HEK293 (cell line): ENCODE results near the gene TRAM2.

Source experiments
- CTCF ChIA-PET: fragments of 350-600 bp; formaldehyde crosslinking; extraction: SDS; loops from one replicate; lab custom pipeline; 2021; ENCODE audit warnings: antibody characterized with exemption; lab: Yijun Ruan, JAX
- POLR2A ChIA-PET: fragments of 300-600 bp; formaldehyde crosslinking; extraction: SDS; loops from one replicate; lab custom pipeline; 2020; ENCODE audit warnings: antibody characterized with exemption, inconsistent platforms; lab: Yijun Ruan, JAX
- H3K27ac ChIP-seq: fragments of 200-500 bp; sonication (Bioruptor generic); 2 replicates; pipeline ENCODE4 v1.5.1; 2014; ENCODE audit warnings: low read depth, low read length, control low read depth, inconsistent platforms; ENCODE audit errors: extremely low read depth
- H3K36me3 ChIP-seq, 2 experiments: fragments of 200-500 bp in 1 of 2; sonication (Bioruptor generic) in 1 of 2; 1 replicate in 1 of 2; 2 replicates in 1 of 2; pipeline ENCODE4 v1.5.1; 2014 to 2017; ENCODE audit warnings: inconsistent platforms in 2 of 2, low read length in 2 of 2; ENCODE audit not compliant: control insufficient read depth in 2 of 2, insufficient read depth in 1 of 2
- H3K4me1 ChIP-seq: fragments of 200-500 bp; sonication (Bioruptor generic); 2 replicates; pipeline ENCODE4 v1.5.1; 2014; ENCODE audit warnings: mild to moderate bottlenecking, low read length, inconsistent platforms; ENCODE audit not compliant: control insufficient read depth, insufficient read depth
- H3K4me3 ChIP-seq: 2 replicates; pipeline ENCODE4 v1.5.1; 2011; ENCODE audit warnings: low read depth, mild to moderate bottlenecking, control low read depth, low read length, moderate library complexity
- H3K9me3 ChIP-seq: fragments of 200-500 bp; sonication (Bioruptor generic); 2 replicates; pipeline ENCODE4 v1.5.1; 2014; ENCODE audit warnings: low read depth, low read length, inconsistent platforms; ENCODE audit not compliant: control insufficient read depth, insufficient read depth
- GLIS2 ChIP-seq: fragments of 450-650 bp; formaldehyde crosslinking; IDR thresholded peaks from 2 replicates; pipeline ENCODE4 v1.5.1; 2016; ENCODE audit warnings: missing biosample characterization, missing genetic modification characterization
- IKZF3 ChIP-seq: fragments of 450-650 bp; IDR thresholded peaks from 2 replicates; pipeline ENCODE4 v1.5.0; 2018; ENCODE audit warnings: missing biosample characterization, mild to moderate bottlenecking, missing genetic modification characterization, moderate library complexity
- KLF10 ChIP-seq: fragments of 450-650 bp; IDR thresholded peaks from 2 replicates; pipeline ENCODE4 v1.5.1; 2018; ENCODE audit warnings: missing biosample characterization, mild to moderate bottlenecking, missing genetic modification characterization
- KLF17 ChIP-seq: fragments of 450-650 bp; formaldehyde crosslinking; IDR thresholded peaks from 2 replicates; pipeline ENCODE4 v1.5.1; 2016; ENCODE audit warnings: missing biosample characterization, missing genetic modification characterization
- KLF9 ChIP-seq: fragments of 450-650 bp; formaldehyde crosslinking; IDR thresholded peaks from 2 replicates; pipeline ENCODE4 v1.5.1; 2016; ENCODE audit warnings: missing biosample characterization, missing genetic modification characterization, low read depth
- PRDM1 ChIP-seq: fragments of 450-650 bp; formaldehyde crosslinking; IDR thresholded peaks from 2 replicates; pipeline ENCODE4; 2016; ENCODE audit warnings: missing biosample characterization, missing genetic modification characterization
- SP7 ChIP-seq: fragments of 450-650 bp; formaldehyde crosslinking; IDR thresholded peaks from 2 replicates; pipeline ENCODE4 v1.5.1; 2016; ENCODE audit warnings: missing biosample characterization, missing genetic modification characterization
- TCF7L2 ChIP-seq: IDR thresholded peaks from 2 replicates; pipeline ENCODE4 v1.6.1; 2011; ENCODE audit warnings: low read depth, mild to moderate bottlenecking, inconsistent platforms, low read length, moderate library complexity, borderline replicate concordance
- ZBTB10 ChIP-seq: fragments of 450-650 bp; formaldehyde crosslinking; IDR thresholded peaks from 2 replicates; pipeline ENCODE4 v1.5.1; 2016; ENCODE audit warnings: missing biosample characterization, missing genetic modification characterization
- ZBTB17 ChIP-seq: fragments of 450-650 bp; formaldehyde crosslinking; IDR thresholded peaks from 2 replicates; pipeline ENCODE4 v1.5.1; 2016; ENCODE audit warnings: missing biosample characterization, missing genetic modification characterization
- ZBTB48 ChIP-seq: fragments of 450-650 bp; formaldehyde crosslinking; IDR thresholded peaks from 2 replicates; pipeline ENCODE4 v1.5.1; 2016; ENCODE audit warnings: missing biosample characterization, missing genetic modification characterization
- ZEB2 ChIP-seq: fragments of 450-650 bp; formaldehyde crosslinking; IDR thresholded peaks from 2 replicates; pipeline ENCODE4 v1.5.1; 2016; ENCODE audit warnings: missing biosample characterization, missing genetic modification characterization
- ZFHX2 ChIP-seq: fragments of 450-650 bp; formaldehyde crosslinking; conservative IDR thresholded peaks from 2 replicates; pipeline ENCODE4 v1.5.1; 2016; ENCODE audit warnings: missing biosample characterization, missing genetic modification characterization
- ZFP3 ChIP-seq: fragments of 450-650 bp; formaldehyde crosslinking; IDR thresholded peaks from 2 replicates; pipeline ENCODE4 v1.5.1; 2016; ENCODE audit warnings: low read depth, missing biosample characterization, missing genetic modification characterization
- ZIC2 ChIP-seq: fragments of 450-650 bp; formaldehyde crosslinking; IDR thresholded peaks from 2 replicates; pipeline ENCODE4 v1.5.1; 2016; ENCODE audit warnings: missing biosample characterization, missing genetic modification characterization
- ZNF184 ChIP-seq: fragments of 450-650 bp; IDR thresholded peaks from 2 replicates; pipeline ENCODE4 v1.5.1; 2018; ENCODE audit warnings: missing biosample characterization, mild to moderate bottlenecking, missing genetic modification characterization
- ZNF354C ChIP-seq: fragments of 450-650 bp; formaldehyde crosslinking; IDR thresholded peaks from 2 replicates; pipeline ENCODE4 v1.5.1; 2016; ENCODE audit warnings: missing biosample characterization, missing genetic modification characterization, low read depth, borderline replicate concordance
- ZNF449 ChIP-seq: fragments of 450-650 bp; formaldehyde crosslinking; IDR thresholded peaks from 2 replicates; pipeline ENCODE4 v1.5.1; 2017; ENCODE audit warnings: missing biosample characterization, mild to moderate bottlenecking, missing genetic modification characterization, moderate library complexity
- ZNF510 ChIP-seq: fragments of 450-650 bp; formaldehyde crosslinking; IDR thresholded peaks from 2 replicates; pipeline ENCODE4 v1.5.1; 2018; ENCODE audit warnings: mild to moderate bottlenecking, missing genetic modification characterization, missing biosample characterization; ENCODE audit not compliant: insufficient replicate concordance
- ZNF571 ChIP-seq: fragments of 450-650 bp; formaldehyde crosslinking; IDR thresholded peaks from 2 replicates; pipeline ENCODE4 v1.5.0; 2017; ENCODE audit warnings: missing biosample characterization, missing genetic modification characterization
- ZNF600 ChIP-seq: fragments of 450-650 bp; formaldehyde crosslinking; IDR thresholded peaks from 2 replicates; pipeline ENCODE4 v1.5.1; 2016; ENCODE audit warnings: missing biosample characterization, missing genetic modification characterization
- ZNF670 ChIP-seq: fragments of 450-650 bp; formaldehyde crosslinking; IDR thresholded peaks from 2 replicates; pipeline ENCODE4 v1.5.1; 2016; ENCODE audit warnings: missing biosample characterization, missing genetic modification characterization, low read depth
- ZNF830 ChIP-seq: fragments of 450-650 bp; IDR thresholded peaks from 2 replicates; pipeline ENCODE4 v1.5.0; 2018; ENCODE audit warnings: missing biosample characterization, missing genetic modification characterization, low read depth, mild to moderate bottlenecking, moderate library complexity
- ZSCAN23 ChIP-seq: fragments of 450-650 bp; formaldehyde crosslinking; IDR thresholded peaks from 2 replicates; pipeline ENCODE4 v1.5.1; 2016; ENCODE audit warnings: missing biosample characterization, missing genetic modification characterization
- ZSCAN4 ChIP-seq: fragments of 450-650 bp; formaldehyde crosslinking; IDR thresholded peaks from 2 replicates; pipeline ENCODE4 v1.5.1; 2017; ENCODE audit warnings: missing biosample characterization, missing genetic modification characterization
- ZSCAN5A ChIP-seq: fragments of 450-650 bp; formaldehyde crosslinking; IDR thresholded peaks from 2 replicates; pipeline ENCODE4 v1.5.1; 2016; ENCODE audit warnings: missing biosample characterization, missing genetic modification characterization

TRAM2 gene

GRCh38 chr6:52595796-52596130, 18.9 kb upstream of the TRAM2 start:
- CTCF ChIA-PET: interaction anchor here (0.5 to 5.9 kb wide), 17 partner anchors 11 to 192 kb away, joined by 3 to 95 read pairs (median 4); partner anchors contain the start of gene TRAM2
- no peaks in the 10 kb centered on the region for H3K36me3 ChIP-seq
- TF ChIP-seq ZSCAN5A (tag by site-specific recombination) (no peak), KLF9 (tag by site-specific recombination) (no peak), ZEB2 (no peak), ZNF600 (tag by site-specific recombination) (no peak), ZNF354C (no peak), ZNF510 (tag by site-specific recombination) (no peak), ZNF670 (tag by site-specific recombination) (no peak), IKZF3 (tag by site-specific recombination) (no peak), ZNF449 (tag by site-specific recombination) (no peak), ZIC2 (tag by site-specific recombination) (no peak), ZSCAN4 (tag by site-specific recombination) (no peak), ZNF184 (tag by site-specific recombination) (no peak), ZFP3 (tag by site-specific recombination) (no peak), GLIS2 (tag by site-specific recombination) (no peak), TCF7L2 (no peak), ZSCAN23 (tag by site-specific recombination) (no peak), ZBTB10 (tag by site-specific recombination) (no peak)
- TF ChIP-seq, all 188 proteins: peak for 0
- H3K4me3 ChIP-seq: no peak overlapping the region
- H3K4me1 ChIP-seq: peaks cover 4% of the 10 kb centered on the region; the same call in 1 of the 2 replicates
- POLR2A ChIA-PET: interaction anchor here (1.8 to 2.2 kb wide), 2 partner anchors 19 to 176 kb away, joined by 7 to 10 read pairs; partner anchors contain the start of genes EFHC1 and TRAM2
- no peaks in the 10 kb centered on the region for H3K9me3 ChIP-seq
- no peak overlapping the region for H3K27ac ChIP-seq

- CTCF ChIA-PET: interaction anchor here (0.5 to 5.9 kb wide), 18 partner anchors 12 to 208 kb away, joined by 3 to 95 read pairs (median 4); partner anchors contain the start of gene TRAM2
- POLR2A ChIA-PET: interaction anchor here (1.8 to 2.2 kb wide), 2 partner anchors 18 to 175 kb away, joined by 7 to 10 read pairs; partner anchors contain the start of genes EFHC1 and TRAM2
- no peak overlapping the region for H3K4me3 ChIP-seq
- H3K4me1 ChIP-seq: peaks cover 4% of the 10 kb centered on the region; the same call in 1 of the 2 replicates
- H3K36me3 ChIP-seq: no peaks in the 10 kb centered on the region
- H3K9me3 ChIP-seq: no peaks in the 10 kb centered on the region
- H3K27ac ChIP-seq: no peak overlapping the region
- TF ChIP-seq KLF17: peak; percentile 33; the same call in 1 of the 2 replicates
- TF ChIP-seq SP7: peak; percentile 24; the same call in 1 of the 2 replicates
- no peak for TF ChIP-seq ZEB2
- peak; percentile 72 for TF ChIP-seq KLF9 (tag by site-specific recombination)
- 0 out of 2 replicates have a peak, but pooled peaks have one; percentile 7 for TF ChIP-seq PRDM1 (tag by site-specific recombination)
- TF ChIP-seq ZNF571 (tag by site-specific recombination): no peak
- TF ChIP-seq ZNF600 (tag by site-specific recombination): peak; percentile 81
- TF ChIP-seq ZBTB48 (tag by site-specific recombination): peak; percentile 69; the same call in 1 of the 2 replicates
- TF ChIP-seq ZNF830 (tag by site-specific recombination): no peak
- TF ChIP-seq ZFHX2 (tag by site-specific recombination): peak; percentile 30; the same call in 1 of the 2 replicates
- TF ChIP-seq KLF10 (tag by site-specific recombination): peak; percentile 49
- peak; percentile 41; the same call in 1 of the 2 replicates for TF ChIP-seq ZBTB17
Measured at GRCh38 chr6:52595000-52595795, 18.3 kb upstream of the TRAM2 start.
